Gastroesophageal sphincter (tissue), 4 donors: ENCODE results near the gene IDH2. TPM values are rescaled to one million over a fixed set of nuclear protein-coding genes. Genes with fewer than 3 reads are reported as not detected.
A peak's percentile ranks its signal among the peaks of the same experiment; 100 is the strongest.

Experiments
- ATAC-seq: fragments of 150-250 bp; one replicate; pipeline ENCODE4 v1.9.1; 2016; ENCODE audit warnings: mild to moderate bottlenecking, moderate library complexity
- H3K27ac ChIP-seq, 4 donors: fragments of 200-600 bp; sonication (generic) in 3 of 4; 1 replicate in 3 of 4; 2 replicates in 1 of 4; pipeline ENCODE4 v1.5.1; 2016 to 2019
- H3K27me3 ChIP-seq: fragments of 200-600 bp; sonication (generic); one replicate; pipeline ENCODE4 v1.5.1; 2019
- H3K36me3 ChIP-seq, 2 donors: fragments of 200-600 bp; sonication (generic); one replicate each; pipeline ENCODE4 v1.5.1; 2019; ENCODE audit warnings: control low read depth in 1 of 2
- H3K4me1 ChIP-seq, 3 donors: fragments of 200-600 bp; sonication (generic); 1 replicate in 2 of 3; 2 replicates in 1 of 3; pipeline ENCODE4 v1.5.1; 2016 to 2019; ENCODE audit warnings: control low read depth in 2 of 3
- H3K4me3 ChIP-seq, 2 donors: fragments of 200-600 bp; sonication (generic); one replicate each; pipeline ENCODE4 v1.5.1; 2019; ENCODE audit warnings: mild to moderate bottlenecking in 1 of 2, moderate library complexity in 1 of 2
- H3K9me3 ChIP-seq, 3 donors: fragments of 200-600 bp; sonication (generic); one replicate each; pipeline ENCODE4 v1.5.1; 2017 to 2019; ENCODE audit warnings: control low read depth in 2 of 3
- EP300 ChIP-seq: sonication (generic); formaldehyde crosslinking; IDR thresholded peaks from one replicate; pipeline ENCODE4 v1.6.1; 2017; ENCODE audit warnings: antibody characterized with exemption, mild to moderate bottlenecking
- POLR2A ChIP-seq, 2 donors: fragments of 450-650 bp; IDR thresholded peaks; one replicate each; pipeline ENCODE4 v1.6.1; 2017; ENCODE audit warnings: antibody characterized with exemption in 2 of 2, mild to moderate bottlenecking in 2 of 2, moderate library complexity in 1 of 2
- POLR2AphosphoS5 ChIP-seq: sonication (generic); formaldehyde crosslinking; IDR thresholded peaks from one replicate; pipeline ENCODE4 v1.6.1; 2017; ENCODE audit warnings: antibody characterized with exemption
- WGBS, 2 donors: methylation state at CpG; one replicate each; pipeline ENCODE4 v1.1.5; 2018; ENCODE audit warnings: low coverage in 1 of 2; 5-methylcytosine and 5-hydroxymethylcytosine counted together
- total RNA-seq, 4 donors: library from RNA; depleted of rRNA; stranded (reverse); fragments of >200 nt; gene quantifications; one replicate each; pipeline ENCODE4 v1.1.0, GENCODE V29; 2016
- TF ChIP-seq, protein P1 (sequence below), 4 experiments: fragments of 200-600 bp in 2 of 4; fragments of 450-650 bp in 2 of 4; sonication (generic) in 1 of 4; IDR thresholded peaks; one replicate each; pipeline ENCODE4 v1.5.1; 2017 to 2019; ENCODE audit warnings: antibody characterized with exemption in 4 of 4, mild to moderate bottlenecking in 2 of 4, moderate library complexity in 2 of 4

The IDH2 gene
- total RNA-seq, 4 donors from 2014 or later, result 45.2 to 289 (median 132) TPM

DNA sequence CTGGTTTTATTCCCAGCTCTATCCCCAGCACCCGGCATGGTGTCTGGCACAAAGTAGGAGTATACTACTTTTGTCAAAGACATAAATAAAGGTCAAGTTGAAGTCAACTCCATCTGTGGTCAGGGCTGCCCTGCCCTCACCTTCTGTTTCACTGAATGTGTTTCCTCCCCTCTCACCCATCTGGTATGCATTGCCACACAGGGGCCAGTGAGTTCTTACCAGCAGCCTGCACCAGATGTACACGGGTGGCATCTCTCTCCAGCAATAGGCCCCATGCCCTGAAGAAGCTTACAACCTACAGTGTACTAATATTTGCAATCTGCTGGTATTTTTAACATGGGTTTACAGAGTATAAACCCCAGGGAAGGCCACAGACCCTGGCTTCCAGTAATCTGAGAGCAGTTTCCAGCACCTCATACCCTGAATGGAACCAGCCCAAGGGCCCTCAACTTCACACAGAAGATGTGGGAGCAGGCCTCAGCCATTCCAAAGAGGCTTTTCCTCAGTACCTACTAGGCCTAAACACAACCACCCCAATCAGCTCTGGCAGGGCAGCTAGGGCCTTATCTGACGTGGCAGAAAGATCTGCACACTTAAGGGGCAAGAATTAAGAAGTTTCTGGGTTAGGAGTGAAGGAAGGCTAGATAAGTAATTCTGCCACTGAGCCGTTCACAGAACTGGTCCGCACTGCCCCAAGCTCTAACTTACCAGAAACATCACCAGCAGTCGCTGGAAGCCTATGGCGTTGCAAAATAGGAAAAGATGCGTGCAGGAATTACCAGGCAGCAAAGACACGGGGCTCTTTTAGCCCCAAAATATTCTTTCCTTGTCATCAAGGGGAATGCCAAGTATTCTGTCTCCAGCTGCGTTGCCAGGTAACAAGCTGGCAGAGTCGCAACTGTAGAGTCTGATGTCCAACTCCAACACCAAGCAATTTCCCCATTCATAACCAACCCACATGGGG is 2.1 kb downstream of the IDH2 start:
- H3K27me3 ChIP-seq, result no peaks in the 10 kb centered on the region
- H3K4me3 ChIP-seq, result peak overlapping the region in 1 of 2 donors; percentile 98
- 11 to 31% methylated on average over 6 to 7 of the region's 11 CpGs for WGBS, 2 donors
- H3K9me3 ChIP-seq, result no peaks in the 10 kb centered on the region
- no peaks in the 10 kb centered on the region for H3K36me3 ChIP-seq
- peak; percentile 13 for ATAC-seq
- H3K4me1 ChIP-seq, result peaks cover 3 to 94% (median 35%) of the 10 kb centered on the region in 3 donors
- H3K27ac ChIP-seq, result peak overlapping the region; percentile 96 to 100 (median 96)
- TF ChIP-seq EP300, result no peak
- peak; percentile 49 for TF ChIP-seq POLR2AphosphoS5

DNA sequence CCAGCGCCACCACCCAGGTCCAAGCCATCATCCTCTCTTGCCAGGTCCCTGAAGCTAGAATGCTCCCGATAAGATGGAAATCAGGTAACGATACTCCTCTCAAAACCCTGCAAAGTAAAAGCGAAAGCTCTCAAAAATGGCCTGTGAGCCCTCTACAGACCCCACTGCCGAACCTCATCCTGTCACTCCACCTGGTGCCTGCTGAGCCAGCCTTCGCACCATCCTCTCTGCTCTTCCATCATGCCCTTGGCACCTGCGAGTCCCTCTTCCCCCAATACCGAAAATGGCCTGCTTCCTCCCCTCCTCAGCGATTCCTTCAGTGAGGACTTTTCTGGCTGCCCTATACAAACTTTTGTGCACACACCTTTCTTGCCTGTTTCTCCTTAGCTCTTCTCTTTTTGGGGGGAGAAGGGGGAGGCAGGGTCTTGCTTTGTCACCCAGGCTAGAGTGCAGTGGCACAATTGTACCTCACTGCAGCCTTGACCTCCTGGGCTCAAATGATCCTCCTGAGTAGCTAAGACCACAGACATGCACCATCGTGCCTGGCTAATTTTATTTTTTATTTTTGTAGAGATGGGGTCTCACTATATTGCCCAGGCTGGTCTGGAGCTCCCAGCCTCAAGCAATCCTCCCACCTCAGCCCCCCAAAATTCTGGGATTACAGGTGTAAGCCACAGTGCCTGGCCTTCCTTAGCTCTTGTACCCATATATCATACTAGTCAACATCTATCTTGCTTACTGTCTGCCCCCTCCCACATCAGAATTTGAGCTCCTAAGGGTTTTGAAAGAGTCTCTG is 3.0 kb downstream of the IDH2 start:
- peak overlapping the region; percentile 96 to 100 (median 96) for H3K27ac ChIP-seq
- no peak overlapping the region for H3K4me3 ChIP-seq
- 76 to 85% methylated on average over 7 to 10 of the region's 10 CpGs for WGBS, 2 donors
- no peaks in the 10 kb centered on the region for H3K9me3 ChIP-seq
- H3K27me3 ChIP-seq, result no peaks in the 10 kb centered on the region
- no peak for ATAC-seq
- TF ChIP-seq POLR2AphosphoS5 (no peak), POLR2A (IDR thresholded peaks at IDR 0.05) (no peak), EP300 (no peak)
- TF ChIP-seq, protein P1, sequence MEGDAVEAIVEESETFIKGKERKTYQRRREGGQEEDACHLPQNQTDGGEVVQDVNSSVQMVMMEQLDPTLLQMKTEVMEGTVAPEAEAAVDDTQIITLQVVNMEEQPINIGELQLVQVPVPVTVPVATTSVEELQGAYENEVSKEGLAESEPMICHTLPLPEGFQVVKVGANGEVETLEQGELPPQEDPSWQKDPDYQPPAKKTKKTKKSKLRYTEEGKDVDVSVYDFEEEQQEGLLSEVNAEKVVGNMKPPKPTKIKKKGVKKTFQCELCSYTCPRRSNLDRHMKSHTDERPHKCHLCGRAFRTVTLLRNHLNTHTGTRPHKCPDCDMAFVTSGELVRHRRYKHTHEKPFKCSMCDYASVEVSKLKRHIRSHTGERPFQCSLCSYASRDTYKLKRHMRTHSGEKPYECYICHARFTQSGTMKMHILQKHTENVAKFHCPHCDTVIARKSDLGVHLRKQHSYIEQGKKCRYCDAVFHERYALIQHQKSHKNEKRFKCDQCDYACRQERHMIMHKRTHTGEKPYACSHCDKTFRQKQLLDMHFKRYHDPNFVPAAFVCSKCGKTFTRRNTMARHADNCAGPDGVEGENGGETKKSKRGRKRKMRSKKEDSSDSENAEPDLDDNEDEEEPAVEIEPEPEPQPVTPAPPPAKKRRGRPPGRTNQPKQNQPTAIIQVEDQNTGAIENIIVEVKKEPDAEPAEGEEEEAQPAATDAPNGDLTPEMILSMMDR (IDR thresholded peaks at IDR 0.05), result no peak
- no peaks in the 10 kb centered on the region for H3K36me3 ChIP-seq
- H3K4me1 ChIP-seq, result peaks cover 3 to 94% (median 35%) of the 10 kb centered on the region in 3 donors

DNA sequence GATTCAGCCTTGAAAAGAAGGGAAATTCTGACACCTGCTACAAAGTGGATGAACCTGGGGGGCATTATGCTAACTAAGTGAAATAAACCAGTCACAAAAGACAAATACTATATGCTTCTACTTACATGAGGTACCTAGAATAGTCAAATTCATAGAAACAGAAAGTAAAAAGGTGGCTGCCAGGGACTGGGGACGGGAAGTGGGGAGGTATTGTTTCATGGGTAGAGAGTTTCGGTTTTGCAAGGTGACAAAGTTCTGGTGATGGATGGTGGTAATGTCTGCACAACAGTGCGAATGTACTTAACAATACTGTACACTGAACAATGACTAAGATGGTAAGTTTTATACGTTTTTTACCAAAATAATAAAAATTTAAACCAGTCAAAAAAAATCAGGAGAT is 4.8 kb downstream of the IDH2 start:
- Histone ChIP-seq H3K4me3 (no peak overlapping the region), H3K36me3 (no peaks in the 10 kb centered on the region), H3K27ac (peak overlapping the region; percentile 85 to 100 (median 96)), H3K9me3 (no peaks in the 10 kb centered on the region), H3K4me1 (peaks cover 3 to 83% (median 28%) of the 10 kb centered on the region in 3 donors), H3K27me3 (no peaks in the 10 kb centered on the region)
- WGBS, 2 donors, result 14 to 27% methylated on average over 4 of the region's 4 CpGs
- no peak for TF ChIP-seq POLR2A (IDR thresholded peaks at IDR 0.05)
- ATAC-seq, result no peak

DNA sequence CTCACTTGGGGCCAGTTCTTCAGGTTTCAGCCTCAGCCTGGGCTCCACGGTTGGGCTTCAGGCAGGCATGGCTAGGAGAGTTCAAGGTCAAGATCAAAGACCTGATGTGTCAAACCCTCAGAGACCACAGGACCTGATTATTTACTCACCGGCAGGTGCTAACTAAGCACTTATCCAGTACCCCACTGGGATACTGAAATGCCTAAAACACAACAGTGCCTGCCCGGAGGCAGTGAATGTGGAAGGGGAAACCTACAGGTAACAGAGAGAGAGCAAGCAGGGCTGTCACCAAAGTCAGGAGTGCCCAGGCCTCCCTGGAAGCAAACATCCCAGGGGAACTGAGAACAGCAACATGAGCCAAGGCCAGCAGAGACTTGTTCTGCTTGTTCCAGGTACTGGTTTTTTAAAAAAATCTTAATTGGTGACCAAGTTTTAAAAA is 6.7 kb downstream of the IDH2 start:
- no peak overlapping the region for H3K4me3 ChIP-seq
- H3K27me3 ChIP-seq, result no peaks in the 10 kb centered on the region
- peaks cover 0 to 10% of the 10 kb centered on the region in 2 donors for H3K36me3 ChIP-seq
- ATAC-seq, result no peak
- WGBS, 2 donors, result 36 to 53% methylated on average over 2 of the region's 3 CpGs
- TF ChIP-seq POLR2A (IDR thresholded peaks at IDR 0.05) (no peak), EP300 (no peak), POLR2AphosphoS5 (no peak)
- TF ChIP-seq, protein P1 (IDR thresholded peaks at IDR 0.05), result no peak
- H3K9me3 ChIP-seq, result no peaks in the 10 kb centered on the region
- peaks cover 3 to 77% (median 22%) of the 10 kb centered on the region in 3 donors for H3K4me1 ChIP-seq
- H3K27ac ChIP-seq, result peak overlapping the region in 3 of 4 donors; percentile 69 to 100 (median 96)

DNA sequence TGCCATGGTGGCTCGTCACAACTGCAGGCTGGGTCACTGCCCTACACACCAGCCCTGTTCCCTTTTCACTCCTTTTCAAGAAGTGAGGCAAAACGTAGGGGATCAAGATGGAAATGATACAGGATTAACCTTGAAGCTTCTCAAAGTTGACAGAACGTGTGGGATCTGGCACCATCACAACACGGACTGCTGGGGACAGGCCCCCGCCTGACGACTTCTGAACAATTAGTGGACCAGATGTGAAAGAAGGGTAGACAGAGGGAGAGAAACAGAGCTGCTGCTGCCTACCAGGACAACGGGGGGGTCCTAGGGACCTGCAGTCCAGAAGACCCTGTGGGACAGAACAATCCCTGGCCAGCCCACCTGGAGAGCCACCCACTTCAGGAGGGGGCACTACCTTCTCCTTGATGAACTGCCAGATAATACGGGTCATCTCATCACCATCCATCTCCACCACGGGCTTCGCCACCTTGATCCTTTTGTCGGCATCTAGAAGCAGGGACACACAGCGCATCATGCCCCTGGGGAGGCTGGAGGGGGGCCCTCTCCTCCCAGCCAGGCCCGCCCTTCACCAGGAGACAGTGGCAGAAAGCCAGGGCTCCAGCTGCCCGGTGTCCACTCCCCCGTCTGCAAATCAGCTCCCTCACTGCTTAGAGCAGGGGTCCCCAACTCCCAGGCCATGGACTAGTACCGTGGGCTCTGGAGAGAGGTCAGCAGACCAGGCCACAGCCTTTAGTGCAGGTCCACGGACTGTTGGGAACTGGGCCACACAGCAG is 10.9 kb downstream of the IDH2 start:
- WGBS, 2 donors, result 92 to 100% methylated on average over 1 to 10 of the region's 17 CpGs
- H3K4me1 ChIP-seq, result peaks cover 0 to 40% (median 0%) of the 10 kb centered on the region in 3 donors
- peak overlapping the region in 1 of 4 donors; percentile 48 for H3K27ac ChIP-seq
- no peak for TF ChIP-seq POLR2AphosphoS5
- TF ChIP-seq EP300, result no peak
- TF ChIP-seq, protein P1 (IDR thresholded peaks at IDR 0.05), result no peak
- TF ChIP-seq POLR2A (IDR thresholded peaks at IDR 0.05), result no peak
- H3K27me3 ChIP-seq, result no peaks in the 10 kb centered on the region
- H3K9me3 ChIP-seq, result no peaks in the 10 kb centered on the region
- peaks cover 0 to 51% of the 10 kb centered on the region in 2 donors for H3K36me3 ChIP-seq
- ATAC-seq, result no peak
- no peak overlapping the region for H3K4me3 ChIP-seq
